Neural progenitor cell (in vitro differentiated cells): ENCODE data around the gene TBX18. TPM values are rescaled to one million over a fixed set of nuclear protein-coding genes. Genes with fewer than 3 reads are reported as not detected.

Experiments used
- DNase-seq: peaks from one replicate; pipeline ENCODE4 v3.0.0-alpha.2; 2016; ENCODE audit warnings: low spot score
- H2AFZ ChIP-seq: fragments of 200-600 bp; sonication (generic); replicated peaks from 2 replicates; pipeline ENCODE4 v1.6.1; 2016; ENCODE audit warnings: antibody characterized with exemption
- H3F3A ChIP-seq: fragments of 200-600 bp; sonication (generic); 2 replicates; pipeline ENCODE4 v1.6.1; 2016; ENCODE audit warnings: antibody characterized with exemption, low read depth
- H3K27ac ChIP-seq: fragments of 200-600 bp; sonication (generic); 2 replicates; pipeline ENCODE4 v1.5.1; 2016; ENCODE audit warnings: mild to moderate bottlenecking
- H3K27me3 ChIP-seq: fragments of 200-600 bp; sonication (generic); 2 replicates; pipeline ENCODE4 v1.6.1; 2016; ENCODE audit warnings: mild to moderate bottlenecking, moderate library complexity
- H3K36me3 ChIP-seq: fragments of 200-600 bp; sonication (generic); 2 replicates; pipeline ENCODE4 v1.5.1; 2016
- H3K4me1 ChIP-seq: fragments of 200-600 bp; sonication (generic); 2 replicates; pipeline ENCODE4 v1.6.1; 2016; ENCODE audit warnings: mixed run types
- H3K4me2 ChIP-seq: fragments of 200-600 bp; sonication (generic); 2 replicates; pipeline ENCODE4 v1.6.1; 2016
- H3K4me3 ChIP-seq: fragments of 200-600 bp; sonication (generic); 2 replicates; pipeline ENCODE4 v1.5.1; 2016
- H3K79me2 ChIP-seq: fragments of 200-600 bp; sonication (generic); 2 replicates; pipeline ENCODE4 v1.6.1; 2016; ENCODE audit warnings: low read depth
- H3K9ac ChIP-seq: fragments of 200-600 bp; sonication (generic); 2 replicates; pipeline ENCODE4 v1.6.1; 2016
- H3K9me3 ChIP-seq: fragments of 200-600 bp; sonication (generic); 2 replicates; pipeline ENCODE4 v1.5.1; 2016; ENCODE audit warnings: low read depth
- H4K20me1 ChIP-seq: fragments of 200-600 bp; sonication (generic); 2 replicates; pipeline ENCODE4 v1.6.1; 2016; ENCODE audit warnings: low read depth
- H3K27ac Mint-ChIP-seq: 3 replicates; pipeline ENCODE4 v1.8.0; 2021; ENCODE audit warnings: mixed read lengths
- H3K27me3 Mint-ChIP-seq: 2 replicates; pipeline ENCODE4 v1.8.0; 2022; ENCODE audit warnings: low read depth, mild to moderate bottlenecking, inconsistent platforms, moderate library complexity, mixed read lengths; ENCODE audit not compliant: insufficient read depth
- H3K36me3 Mint-ChIP-seq: 3 replicates; pipeline ENCODE4 v1.8.0; 2021; ENCODE audit warnings: mixed read lengths
- H3K4me1 Mint-ChIP-seq: 3 replicates; pipeline ENCODE4 v1.8.0; 2021; ENCODE audit warnings: mixed read lengths
- H3K4me3 Mint-ChIP-seq: 3 replicates; pipeline ENCODE4 v1.8.0; 2021; ENCODE audit warnings: mild to moderate bottlenecking, moderate library complexity, mixed read lengths
- H3K9me3 Mint-ChIP-seq: 3 replicates; pipeline ENCODE4 v1.8.0; 2020; ENCODE audit warnings: mixed read lengths
- EZH2 ChIP-seq: fragments of 200-600 bp; sonication (generic); IDR thresholded peaks from 2 replicates; pipeline ENCODE4 v1.6.1; 2017; ENCODE audit warnings: antibody characterized with exemption, mild to moderate bottlenecking, moderate library complexity
- EZH2phosphoT487 ChIP-seq: fragments of 200-600 bp; sonication (generic); IDR thresholded peaks from 2 replicates; pipeline ENCODE4 v1.6.1; 2017; ENCODE audit warnings: antibody characterized with exemption
- total RNA-seq: library from RNA; depleted of rRNA; stranded (reverse); fragments of >200 nt; gene quantifications from 2 replicates; pipeline ENCODE4 v1.2.3, GENCODE V29; 2015; ENCODE audit warnings: low replicate concordance
- TF ChIP-seq, protein P1 (sequence below): fragments of 200-600 bp; sonication (generic); IDR thresholded peaks from 2 replicates; pipeline ENCODE4 v1.5.1; 2017; ENCODE audit warnings: antibody characterized with exemption, mild to moderate bottlenecking

The TBX18 gene
- total RNA-seq, 1 donor from 2014 or later: not detected

DNA sequence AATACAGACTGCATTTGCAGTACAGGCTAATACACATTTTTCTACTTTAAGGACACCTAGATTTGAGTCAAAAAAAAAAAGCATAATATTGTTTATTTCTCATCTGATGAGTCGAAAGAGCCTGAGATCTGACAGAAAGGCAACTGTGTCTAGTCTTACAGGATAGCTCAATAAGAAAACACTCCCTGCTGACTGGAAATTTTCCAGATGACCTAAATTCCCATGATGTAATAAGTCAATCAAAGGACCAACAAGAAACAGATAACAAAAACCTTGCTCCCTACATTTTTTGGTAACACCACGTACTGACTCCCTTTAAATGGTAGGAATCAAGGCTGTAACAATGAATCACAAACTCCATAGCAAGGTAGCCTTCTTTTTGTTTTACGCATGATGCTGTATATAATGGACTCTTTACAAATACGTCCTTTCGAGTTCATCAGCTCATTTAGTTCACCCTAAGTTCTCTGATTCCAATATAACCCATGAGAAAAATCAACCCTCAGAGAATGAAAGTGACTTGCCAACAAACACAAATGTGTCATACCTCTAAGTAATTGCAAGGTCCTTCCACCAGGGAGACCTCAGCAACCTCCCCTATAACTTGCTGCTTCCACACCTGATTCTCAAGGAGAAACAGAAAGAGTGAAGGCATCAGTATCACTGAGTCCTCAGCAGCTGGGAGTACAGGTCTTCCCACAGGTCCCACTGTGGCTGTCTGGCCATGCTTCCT, 12.1 kb downstream of the TBX18 start:
- no peak overlapping the region for H2AFZ ChIP-seq
- H3K79me2 ChIP-seq: no peaks in the 10 kb centered on the region
- H3K4me3 ChIP-seq: no peak overlapping the region
- H3F3A ChIP-seq: no peaks in the 10 kb centered on the region
- Mint-ChIP-seq H3K27me3 (peaks cover 3% of the 10 kb centered on the region), H3K27ac (no peak overlapping the region), H3K4me3 (no peak overlapping the region), H3K4me1 (no peaks in the 10 kb centered on the region), H3K9me3 (no peaks in the 10 kb centered on the region), H3K36me3 (no peaks in the 10 kb centered on the region)
- H4K20me1 ChIP-seq: no peaks in the 10 kb centered on the region
- H3K4me2 ChIP-seq: no peak overlapping the region
- no peak for DNase-seq
- H3K4me1 ChIP-seq: no peaks in the 10 kb centered on the region
- no peaks in the 10 kb centered on the region for H3K36me3 ChIP-seq
- no peaks in the 10 kb centered on the region for H3K9me3 ChIP-seq
- peaks cover 88% of the 10 kb centered on the region for H3K27me3 ChIP-seq
- TF ChIP-seq, protein P1, sequence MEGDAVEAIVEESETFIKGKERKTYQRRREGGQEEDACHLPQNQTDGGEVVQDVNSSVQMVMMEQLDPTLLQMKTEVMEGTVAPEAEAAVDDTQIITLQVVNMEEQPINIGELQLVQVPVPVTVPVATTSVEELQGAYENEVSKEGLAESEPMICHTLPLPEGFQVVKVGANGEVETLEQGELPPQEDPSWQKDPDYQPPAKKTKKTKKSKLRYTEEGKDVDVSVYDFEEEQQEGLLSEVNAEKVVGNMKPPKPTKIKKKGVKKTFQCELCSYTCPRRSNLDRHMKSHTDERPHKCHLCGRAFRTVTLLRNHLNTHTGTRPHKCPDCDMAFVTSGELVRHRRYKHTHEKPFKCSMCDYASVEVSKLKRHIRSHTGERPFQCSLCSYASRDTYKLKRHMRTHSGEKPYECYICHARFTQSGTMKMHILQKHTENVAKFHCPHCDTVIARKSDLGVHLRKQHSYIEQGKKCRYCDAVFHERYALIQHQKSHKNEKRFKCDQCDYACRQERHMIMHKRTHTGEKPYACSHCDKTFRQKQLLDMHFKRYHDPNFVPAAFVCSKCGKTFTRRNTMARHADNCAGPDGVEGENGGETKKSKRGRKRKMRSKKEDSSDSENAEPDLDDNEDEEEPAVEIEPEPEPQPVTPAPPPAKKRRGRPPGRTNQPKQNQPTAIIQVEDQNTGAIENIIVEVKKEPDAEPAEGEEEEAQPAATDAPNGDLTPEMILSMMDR: peak; percentile 7
- TF ChIP-seq EZH2: no peak
- H3K9ac ChIP-seq: no peak overlapping the region
- no peak overlapping the region for H3K27ac ChIP-seq

DNA sequence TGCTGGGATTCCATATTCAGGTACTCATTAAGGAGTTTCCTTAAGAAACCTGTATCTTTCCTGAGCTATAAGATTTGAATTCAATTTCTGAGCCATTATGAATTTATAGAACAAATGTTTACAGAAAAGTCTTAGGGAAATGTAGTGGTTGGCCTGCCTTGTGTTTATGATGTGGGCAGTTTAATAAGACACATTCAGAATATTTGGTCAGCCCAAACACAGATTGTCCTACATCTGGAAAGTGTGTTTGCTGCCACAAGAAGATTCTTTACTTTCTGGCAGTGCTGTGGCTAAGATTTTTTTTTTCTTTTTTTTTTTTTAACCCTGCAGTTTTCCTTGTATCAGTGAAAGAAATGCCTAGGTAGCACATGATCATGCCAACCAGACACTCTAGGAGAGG, 15.2 kb downstream of the TBX18 start:
- no peak overlapping the region for H3K4me2 ChIP-seq
- no peak overlapping the region for H2AFZ ChIP-seq
- TF ChIP-seq, protein P1: no peak
- no peak for TF ChIP-seq EZH2
- no peak for TF ChIP-seq EZH2phosphoT487
- H3K27ac Mint-ChIP-seq: no peak overlapping the region
- no peaks in the 10 kb centered on the region for H4K20me1 ChIP-seq
- H3K27me3 Mint-ChIP-seq: no peaks in the 10 kb centered on the region
- H3K79me2 ChIP-seq: no peaks in the 10 kb centered on the region
- no peak overlapping the region for H3K4me3 Mint-ChIP-seq
- H3K9ac ChIP-seq: no peak overlapping the region
- no peak overlapping the region for H3K27ac ChIP-seq
- H3K4me3 ChIP-seq: no peak overlapping the region
- no peaks in the 10 kb centered on the region for H3K9me3 ChIP-seq
- H3K36me3 ChIP-seq: no peaks in the 10 kb centered on the region
- H3K27me3 ChIP-seq: peaks cover 78% of the 10 kb centered on the region
- no peak for DNase-seq
- no peaks in the 10 kb centered on the region for H3K36me3 Mint-ChIP-seq
- H3K4me1 Mint-ChIP-seq: no peaks in the 10 kb centered on the region
- H3F3A ChIP-seq: no peaks in the 10 kb centered on the region
- no peaks in the 10 kb centered on the region for H3K9me3 Mint-ChIP-seq
- H3K4me1 ChIP-seq: no peaks in the 10 kb centered on the region

DNA sequence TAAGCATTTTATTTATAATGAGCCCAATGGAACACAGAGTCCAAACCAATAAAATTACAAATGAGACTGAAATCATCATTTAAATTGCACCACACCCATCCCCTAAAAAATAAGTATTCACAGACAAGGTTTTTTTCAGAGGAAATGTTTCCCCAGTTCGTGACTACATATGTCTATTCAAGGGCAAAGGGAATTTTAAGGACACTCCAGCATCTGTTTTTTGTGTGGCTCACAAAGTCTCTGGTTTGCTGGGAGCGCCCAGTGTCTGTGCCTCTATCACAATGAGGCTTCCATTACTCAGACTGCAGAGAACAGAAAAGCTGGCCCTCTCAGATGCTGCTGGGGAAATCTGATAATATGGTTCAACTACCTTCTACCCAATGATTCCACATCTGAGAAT, 16.0 kb downstream of the TBX18 start:
- no peaks in the 10 kb centered on the region for H4K20me1 ChIP-seq
- H3K4me2 ChIP-seq: no peak overlapping the region
- Mint-ChIP-seq H3K9me3 (no peaks in the 10 kb centered on the region), H3K4me3 (no peak overlapping the region), H3K27ac (no peak overlapping the region), H3K4me1 (no peaks in the 10 kb centered on the region), H3K36me3 (no peaks in the 10 kb centered on the region), H3K27me3 (no peaks in the 10 kb centered on the region)
- no peaks in the 10 kb centered on the region for H3K36me3 ChIP-seq
- TF ChIP-seq, protein P1: no peak
- TF ChIP-seq EZH2phosphoT487: no peak
- TF ChIP-seq EZH2: no peak
- no peaks in the 10 kb centered on the region for H3K79me2 ChIP-seq
- no peaks in the 10 kb centered on the region for H3K9me3 ChIP-seq
- DNase-seq: no peak
- H3K27me3 ChIP-seq: peaks cover 74% of the 10 kb centered on the region
- no peak overlapping the region for H2AFZ ChIP-seq
- H3F3A ChIP-seq: no peaks in the 10 kb centered on the region
- no peak overlapping the region for H3K27ac ChIP-seq
- H3K4me3 ChIP-seq: no peak overlapping the region
- H3K4me1 ChIP-seq: no peaks in the 10 kb centered on the region
- no peak overlapping the region for H3K9ac ChIP-seq
